PC-3 (cell line): ENCODE data around the gene CPLX4. TPM values are rescaled to one million over a fixed set of nuclear protein-coding genes. Genes with fewer than 3 reads are reported as not detected.

Experiments
- ATAC-seq: fragments of 200-7000 bp; cut with Tn5 transposase; 2 replicates; pipeline ENCODE4 v1.9.1; 2020; ENCODE audit warnings: mild to moderate bottlenecking, moderate library complexity
- BruUV-seq: library from RNA; stranded (reverse); fragments of 400-500 nt; replicated peaks from 2 replicates; lab custom pipeline; 2021; lab: Mats Ljungman, UMichigan
- CTCF ChIA-PET: fragments of 300-600 bp; sonication (Branson Sonifier 250); formaldehyde crosslinking; loops from one replicate; lab custom pipeline; 2022; ENCODE audit warnings: antibody characterized with exemption; lab: Charles Lee
- POLR2A ChIA-PET: fragments of 300-600 bp; sonication (Branson Sonifier 250); formaldehyde crosslinking; loops from one replicate; lab custom pipeline; 2022; ENCODE audit warnings: antibody characterized with exemption; ENCODE audit not compliant: unreplicated experiment; lab: Charles Lee
- DNase-seq: peaks from one replicate; pipeline ENCODE4 v3.0.0-alpha.2; 2015
- H2AFZ ChIP-seq: fragments of 300-600 bp; sonication (generic); 2 replicates; pipeline ENCODE4 v1.6.0; 2016; ENCODE audit warnings: antibody characterized with exemption, low read length
- H3F3A ChIP-seq: fragments of 300-600 bp; sonication (generic); one replicate; pipeline ENCODE4 v1.6.0; 2017; ENCODE audit warnings: antibody characterized with exemption, low read length, control low read depth, mild to moderate bottlenecking; ENCODE audit not compliant: unreplicated experiment
- H3K27ac ChIP-seq: fragments of 300-600 bp; sonication (generic); 2 replicates; pipeline ENCODE4 v1.5.1; 2016; ENCODE audit warnings: mild to moderate bottlenecking, low read length
- H3K27me3 ChIP-seq: fragments of 300-600 bp; sonication (generic); 2 replicates; pipeline ENCODE4 v1.6.1; 2016; ENCODE audit warnings: low read length, mixed read lengths
- H3K36me3 ChIP-seq: fragments of 300-600 bp; sonication (generic); 2 replicates; pipeline ENCODE4 v1.6.1; 2016; ENCODE audit warnings: low read depth, mixed run types, low read length, mixed read lengths
- H3K4me1 ChIP-seq: fragments of 300-600 bp; sonication (generic); 2 replicates; pipeline ENCODE4 v1.5.1; 2016; ENCODE audit warnings: low read length; ENCODE audit not compliant: insufficient read depth
- H3K4me2 ChIP-seq: fragments of 300-600 bp; sonication (generic); 2 replicates; pipeline ENCODE4 v1.6.0; 2016; ENCODE audit warnings: low read length
- H3K4me3 ChIP-seq: fragments of 300-600 bp; sonication (generic); 2 replicates; pipeline ENCODE4 v1.5.1; 2016; ENCODE audit warnings: mild to moderate bottlenecking, low read length, mixed read lengths
- H3K79me2 ChIP-seq: fragments of 300-600 bp; sonication (generic); 2 replicates; pipeline ENCODE4 v1.6.1; 2017; ENCODE audit warnings: low read length, mixed read lengths
- H3K9ac ChIP-seq: fragments of 300-600 bp; sonication (generic); 2 replicates; pipeline ENCODE4 v1.6.0; 2016; ENCODE audit warnings: mild to moderate bottlenecking, low read length
- H3K9me2 ChIP-seq: fragments of 300-600 bp; sonication (generic); replicated peaks from 2 replicates; pipeline ENCODE4 v1.6.1; 2016; ENCODE audit warnings: mixed run types, low read length, mixed read lengths
- H3K9me3 ChIP-seq: fragments of 300-600 bp; sonication (generic); 2 replicates; pipeline ENCODE4 v1.6.1; 2016; ENCODE audit warnings: low read length, mixed read lengths
- H4K20me1 ChIP-seq: fragments of 300-600 bp; sonication (generic); 2 replicates; pipeline ENCODE4 v1.6.1; 2016; ENCODE audit warnings: low read length, mixed read lengths
- CTCF ChIP-seq: fragments of 300-600 bp; sonication (generic); conservative IDR thresholded peaks from 2 replicates; pipeline ENCODE4 v1.5.1; 2017; ENCODE audit warnings: antibody characterized with exemption, low read depth, mild to moderate bottlenecking, low read length
- EZH2 ChIP-seq: fragments of 300-600 bp; sonication (generic); IDR thresholded peaks from one replicate; pipeline ENCODE4 v1.6.1; 2017; ENCODE audit warnings: antibody characterized with exemption, mild to moderate bottlenecking, low read length; ENCODE audit not compliant: unreplicated experiment
- EZH2phosphoT487 ChIP-seq: fragments of 300-600 bp; sonication (generic); IDR thresholded peaks from 2 replicates; pipeline ENCODE4 v1.6.1; 2018; ENCODE audit warnings: mild to moderate bottlenecking, antibody characterized with exemption, low read length, borderline replicate concordance
- intact Hi-C: fragments of 100-400 bp; cut with micrococcal nuclease; formaldehyde crosslinking; loops from 2 replicates; pipeline ENCODE4 v1.9.0; 2023
- total RNA-seq: library from RNA; depleted of rRNA; stranded (reverse); fragments of >200 nt; gene quantifications from 2 replicates; pipeline ENCODE4 v1.2.3, GENCODE V29; 2014

The CPLX4 gene
- total RNA-seq, 1 experiment from 2014 or later = not detected

- Histone ChIP-seq H3K9me3 (no peaks in the 10 kb centered on the region), H4K20me1 (no peaks in the 10 kb centered on the region), H3K36me3 (no peaks in the 10 kb centered on the region), H3K79me2 (no peaks in the 10 kb centered on the region), H3K9me2 (no peaks in the 10 kb centered on the region), H3K4me1 (no peaks in the 10 kb centered on the region), H3K4me2 (no peak overlapping the region), H3K27me3 (peaks cover 47% of the 10 kb centered on the region), H3K27ac (no peak overlapping the region), H3K4me3 (no peak overlapping the region), H3K9ac (no peak overlapping the region), H3F3A (no peaks in the 10 kb centered on the region), H2AFZ (no peak overlapping the region)
- no peak for TF ChIP-seq EZH2phosphoT487
- no peak for TF ChIP-seq CTCF
- TF ChIP-seq EZH2 = no peak
- ChIA-PET POLR2A (interaction anchor here (0.7 kb wide), 2 partner anchors 14 to 652 kb away, joined by 4 to 8 read pairs; no protein-coding TSS in a partner anchor), CTCF (no interaction called here)
- ATAC-seq (no peak), DNase-seq (no peak)
- intact Hi-C loops = no loop called here
- BruUV-seq = no TSS peak
Observed at GRCh38 chr18:59274533-59274928, 43.9 kb downstream of the CPLX4 start.

GRCh38 chr18:59273759-59274532 lies 44.5 kb downstream of the CPLX4 start:
- intact Hi-C loops = no loop called here
- POLR2A ChIA-PET = no interaction called here
- Histone ChIP-seq H3K4me3 (no peak overlapping the region), H2AFZ (no peak overlapping the region), H3K9me2 (no peaks in the 10 kb centered on the region), H3K27ac (no peak overlapping the region), H3K27me3 (peaks cover 46% of the 10 kb centered on the region), H3K9ac (no peak overlapping the region), H3K4me1 (no peaks in the 10 kb centered on the region), H3K4me2 (no peak overlapping the region), H3F3A (no peaks in the 10 kb centered on the region), H4K20me1 (no peaks in the 10 kb centered on the region), H3K9me3 (no peaks in the 10 kb centered on the region), H3K79me2 (no peaks in the 10 kb centered on the region), H3K36me3 (no peaks in the 10 kb centered on the region)
- CTCF ChIA-PET = no interaction called here
- TF ChIP-seq EZH2phosphoT487 (no peak), EZH2 (no peak), CTCF (no peak)
- DNase-seq (no peak), ATAC-seq (no peak)
- no TSS peak for BruUV-seq
